ENCODE results near the gene ADGRV1.

ADGRV1 gene

DNA sequence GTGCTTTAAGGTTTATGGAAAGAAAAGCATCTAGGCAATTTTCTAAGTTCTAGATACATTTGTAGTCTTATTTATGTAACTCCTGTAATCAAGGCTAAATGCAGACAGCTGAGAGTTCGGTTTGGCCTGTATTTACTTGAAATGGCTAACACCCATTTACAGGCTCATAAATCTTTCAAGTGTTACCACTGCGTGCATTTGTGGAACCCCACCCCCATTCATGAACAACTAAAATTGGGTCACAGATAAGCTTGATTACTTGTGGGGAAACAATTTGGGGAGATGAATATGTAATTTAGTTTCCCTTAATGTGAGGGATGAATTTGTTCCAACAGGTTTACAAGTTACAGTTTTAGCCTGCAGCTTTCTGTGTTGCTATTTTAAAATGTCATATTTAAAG lies 463.9 kb downstream of the ADGRV1 start:
- Histone ChIP-seq H3K9me3 (ENCODE audit: insufficient read depth, low read depth, low read length) (no peaks in the 10 kb centered on the region), H4K20me1 (ENCODE audit: insufficient read depth, low read length, poor library complexity, severe bottlenecking) (no peaks in the 10 kb centered on the region), H3K27me3 (ENCODE audit: insufficient read depth, low read length, poor library complexity, severe bottlenecking) (no peaks in the 10 kb centered on the region), H3K9ac (ENCODE audit: low read depth, low read length, poor library complexity, severe bottlenecking) (no peak overlapping the region), H3K79me2 (ENCODE audit: insufficient read depth, low read length) (no peaks in the 10 kb centered on the region), H2AFZ (ENCODE audit: low read length) (no peak overlapping the region), H3K4me2 (ENCODE audit: low read depth, low read length, poor library complexity, severe bottlenecking) (no peak overlapping the region), H3K36me3 (ENCODE audit: insufficient read depth, low read length) (no peaks in the 10 kb centered on the region), H3K4me1 (ENCODE audit: insufficient read depth, low read length, poor library complexity, severe bottlenecking) (no peaks in the 10 kb centered on the region), H3K9me2 (replicated peaks; ENCODE audit: low read depth, low read length) (no peaks in the 10 kb centered on the region), H3K4me3 (ENCODE audit: low read length, poor library complexity, severe bottlenecking) (no peak overlapping the region), H3F3A (ENCODE audit: low read depth) (no peaks in the 10 kb centered on the region)
- no peak for TF ChIP-seq EZH2phosphoT487 (IDR thresholded peaks at IDR 0.05; ENCODE audit: borderline replicate concordance)
- TF ChIP-seq, protein P1, sequence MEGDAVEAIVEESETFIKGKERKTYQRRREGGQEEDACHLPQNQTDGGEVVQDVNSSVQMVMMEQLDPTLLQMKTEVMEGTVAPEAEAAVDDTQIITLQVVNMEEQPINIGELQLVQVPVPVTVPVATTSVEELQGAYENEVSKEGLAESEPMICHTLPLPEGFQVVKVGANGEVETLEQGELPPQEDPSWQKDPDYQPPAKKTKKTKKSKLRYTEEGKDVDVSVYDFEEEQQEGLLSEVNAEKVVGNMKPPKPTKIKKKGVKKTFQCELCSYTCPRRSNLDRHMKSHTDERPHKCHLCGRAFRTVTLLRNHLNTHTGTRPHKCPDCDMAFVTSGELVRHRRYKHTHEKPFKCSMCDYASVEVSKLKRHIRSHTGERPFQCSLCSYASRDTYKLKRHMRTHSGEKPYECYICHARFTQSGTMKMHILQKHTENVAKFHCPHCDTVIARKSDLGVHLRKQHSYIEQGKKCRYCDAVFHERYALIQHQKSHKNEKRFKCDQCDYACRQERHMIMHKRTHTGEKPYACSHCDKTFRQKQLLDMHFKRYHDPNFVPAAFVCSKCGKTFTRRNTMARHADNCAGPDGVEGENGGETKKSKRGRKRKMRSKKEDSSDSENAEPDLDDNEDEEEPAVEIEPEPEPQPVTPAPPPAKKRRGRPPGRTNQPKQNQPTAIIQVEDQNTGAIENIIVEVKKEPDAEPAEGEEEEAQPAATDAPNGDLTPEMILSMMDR (conservative IDR thresholded peaks at IDR 0.05; ENCODE audit: low read length): no peak

DNA sequence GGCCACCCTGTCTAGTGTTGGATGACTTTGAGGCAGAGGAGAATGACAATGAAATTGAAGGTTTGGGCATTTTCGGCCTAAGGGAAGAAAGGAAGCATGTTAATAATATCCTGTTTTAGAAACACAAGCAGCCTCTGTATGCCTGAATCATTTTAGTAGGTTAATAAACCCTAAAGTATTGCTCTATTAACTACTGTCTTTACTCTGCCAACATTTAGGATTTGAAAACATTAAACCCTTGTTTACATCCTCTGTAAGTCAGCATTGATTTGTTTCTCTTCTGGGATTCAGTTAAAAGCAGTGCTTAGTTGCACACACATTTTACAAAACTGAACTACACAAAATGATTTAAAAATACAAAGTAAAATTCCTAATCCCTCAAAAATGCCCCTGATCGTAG lies 465.6 kb downstream of the ADGRV1 start:
- Histone ChIP-seq H3K36me3 (ENCODE audit: insufficient read depth, low read length) (no peaks in the 10 kb centered on the region), H2AFZ (ENCODE audit: low read length) (no peak overlapping the region)

DNA sequence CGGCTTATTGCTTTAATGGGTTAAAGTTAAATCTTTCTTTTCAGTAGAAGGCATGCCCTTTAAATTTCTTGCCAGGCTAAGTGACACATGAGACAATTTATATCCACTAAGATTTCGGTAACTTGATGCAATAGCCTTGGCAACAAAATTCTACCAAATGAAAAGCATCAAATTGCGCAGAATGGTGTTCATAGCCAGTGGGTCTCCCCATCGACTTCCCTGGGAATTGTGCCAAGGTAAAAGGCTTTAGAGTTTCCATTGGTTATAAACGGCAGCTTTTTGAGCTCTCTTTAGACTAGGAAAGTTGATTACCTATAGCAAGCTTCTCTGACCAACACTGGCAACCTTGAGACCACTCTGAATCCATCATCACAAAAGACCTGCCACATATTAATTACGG lies 466.1 kb downstream of the ADGRV1 start:
- Histone ChIP-seq H3K36me3 (ENCODE audit: insufficient read depth, low read length) (no peaks in the 10 kb centered on the region), H3K27me3 (ENCODE audit: insufficient read depth, low read length, poor library complexity, severe bottlenecking) (no peaks in the 10 kb centered on the region), H3K4me1 (ENCODE audit: insufficient read depth, low read length, poor library complexity, severe bottlenecking) (no peaks in the 10 kb centered on the region), H3K79me2 (ENCODE audit: insufficient read depth, low read length) (no peaks in the 10 kb centered on the region), H3K9me3 (ENCODE audit: insufficient read depth, low read depth, low read length) (no peaks in the 10 kb centered on the region), H3K9ac (ENCODE audit: low read depth, low read length, poor library complexity, severe bottlenecking) (no peak overlapping the region), H2AFZ (ENCODE audit: low read length) (no peak overlapping the region), H3K4me2 (ENCODE audit: low read depth, low read length, poor library complexity, severe bottlenecking) (no peak overlapping the region), H3F3A (ENCODE audit: low read depth) (no peaks in the 10 kb centered on the region), H3K4me3 (ENCODE audit: low read length, poor library complexity, severe bottlenecking) (no peak overlapping the region), H3K9me2 (replicated peaks; ENCODE audit: low read depth, low read length) (no peaks in the 10 kb centered on the region), H4K20me1 (ENCODE audit: insufficient read depth, low read length, poor library complexity, severe bottlenecking) (no peaks in the 10 kb centered on the region)
- TF ChIP-seq, protein P1 (conservative IDR thresholded peaks at IDR 0.05; ENCODE audit: low read length): no peak
- no peak for TF ChIP-seq EZH2phosphoT487 (IDR thresholded peaks at IDR 0.05; ENCODE audit: borderline replicate concordance)

More for the DNA sequence above, 465.6 kb downstream of the ADGRV1 start:
- no peaks in the 10 kb centered on the region for H3K79me2 ChIP-seq (ENCODE audit: insufficient read depth, low read length)
- no peak overlapping the region for H3K4me2 ChIP-seq (ENCODE audit: low read depth, low read length, poor library complexity, severe bottlenecking)
- no peak overlapping the region for H3K9ac ChIP-seq (ENCODE audit: low read depth, low read length, poor library complexity, severe bottlenecking)
- no peaks in the 10 kb centered on the region for H3F3A ChIP-seq (ENCODE audit: low read depth)
- no peaks in the 10 kb centered on the region for H3K27me3 ChIP-seq (ENCODE audit: insufficient read depth, low read length, poor library complexity, severe bottlenecking)
- no peak for TF ChIP-seq EZH2phosphoT487 (IDR thresholded peaks at IDR 0.05; ENCODE audit: borderline replicate concordance)
- TF ChIP-seq, protein P1 (conservative IDR thresholded peaks at IDR 0.05; ENCODE audit: low read length): no peak
- H3K4me3 ChIP-seq (ENCODE audit: low read length, poor library complexity, severe bottlenecking): no peak overlapping the region
- H3K9me3 ChIP-seq (ENCODE audit: insufficient read depth, low read depth, low read length): no peaks in the 10 kb centered on the region
- H4K20me1 ChIP-seq (ENCODE audit: insufficient read depth, low read length, poor library complexity, severe bottlenecking): no peaks in the 10 kb centered on the region
- no peaks in the 10 kb centered on the region for H3K4me1 ChIP-seq (ENCODE audit: insufficient read depth, low read length, poor library complexity, severe bottlenecking)
- H3K9me2 ChIP-seq (replicated peaks; ENCODE audit: low read depth, low read length): no peaks in the 10 kb centered on the region

Data from Loucy (cell line).